ENCODE data around the gene IGF2BP2. TPM values are rescaled to one million over a fixed set of nuclear protein-coding genes. Genes with fewer than 3 reads are reported as not detected.

IGF2BP2 gene
- total and polyA plus RNA-seq, 9 of the 15 experiments (the other 6 are each of a cell fraction or from before 2014, with no cell fraction given): 3.2 to 59.6 (median 30.5) TPM

GRCh38 chr3:185758912-185759311 is 65.9 kb downstream of the IGF2BP2 start:
- no peak overlapping the region for H2AFZ ChIP-seq (ENCODE audit: low read depth, low read length)
- WGBS (ENCODE audit: insufficient coverage, low coverage, missing lambda C conversion rate): 50% methylated on average over 1 of the region's 1 CpG
- H3K4me3 ChIP-seq: no peak overlapping the region
- peak overlapping the region; percentile 9; the same call in 1 of the 2 replicates for H3K4me2 ChIP-seq (ENCODE audit: insufficient read depth, low read length)
- H4K20me1 ChIP-seq (replicated peaks; ENCODE audit: control insufficient read depth, insufficient read depth, low read length): peaks cover 16% of the 10 kb centered on the region; the same call in 1 of the 2 replicates
- H3K9me1 ChIP-seq (ENCODE audit: control insufficient read depth, insufficient read depth, low read length): no peaks in the 10 kb centered on the region
- peak overlapping the region; percentile 25; the same call in 1 of the 3 replicates for H3K27ac ChIP-seq (ENCODE audit: extremely low read depth, low read depth, low read length)
- no TSS peak for BruUV-seq (replicated peaks)
- H3K9ac ChIP-seq (ENCODE audit: insufficient read depth in 1 of 2, low read depth in 2 of 2, low read length in 2 of 2): no peak overlapping the region; a peak in 1 of 4 replicates
- H3K4me1 ChIP-seq (replicated peaks in 1 of 2; ENCODE audit: control insufficient read depth in 2 of 2, insufficient read depth in 2 of 2, low read length in 2 of 2): peaks cover 15 to 42% of the 10 kb centered on the region in 2 experiments
- H3K27me3 ChIP-seq (ENCODE audit: control insufficient read depth in 2 of 2, insufficient read depth in 2 of 2, low read length in 2 of 2): no peaks in the 10 kb centered on the region; a peak in 1 of 5 replicates
- H3K36me3 ChIP-seq (ENCODE audit: control insufficient read depth, insufficient read depth, low read length): peaks cover 20% of the 10 kb centered on the region
- TF ChIP-seq CHD1 (IDR thresholded peaks at IDR 0.05; ENCODE audit: low read length) (no peak), PRMT5 (CRISPR knock-in tag; IDR thresholded peaks at IDR 0.05) (no peak), CBFA2T2 (conservative IDR thresholded peaks at IDR 0.05) (no peak), ZNF282 (CRISPR knock-in tag; IDR thresholded peaks at IDR 0.05) (no peak), RBM22 (IDR thresholded peaks at IDR 0.05; ENCODE audit: low read depth, low read length, poor library complexity, severe bottlenecking) (no peak)
- DNase-seq (ENCODE audit: extremely low read depth in 1 of 4, low spot score in 3 of 4) (no peak), FAIRE-seq (no peak), ATAC-seq (peak; percentile 9; the same call in 2 of the 3 replicates)
- in situ Hi-C loops (cut with MboI): no loop called here
- H3K9me3 ChIP-seq (replicated peaks; ENCODE audit: control insufficient read depth, insufficient read depth, low read depth, low read length): no peaks in the 10 kb centered on the region; the same call in 1 of the 2 replicates
- ChIA-PET CTCF (ENCODE audit: low intra/inter-chr PET ratio) (no interaction called here), POLR2A (interaction anchor here (1.5 kb wide), 1 partner anchor 10 kb away, joined by 6 read pairs; no protein-coding TSS in a partner anchor)
- intact Hi-C loops (cut with micrococcal nuclease): no loop called here
- H3K79me2 ChIP-seq (ENCODE audit: control insufficient read depth, insufficient read depth, low read length): peaks cover 88% of the 10 kb centered on the region

GRCh38 chr3:185757176-185757575 is 67.7 kb downstream of the IGF2BP2 start:
- Histone ChIP-seq H3K4me2 (ENCODE audit: insufficient read depth, low read length) (no peak overlapping the region), H3K36me3 (ENCODE audit: control insufficient read depth, insufficient read depth, low read length) (peaks cover 20% of the 10 kb centered on the region), H3K9me1 (ENCODE audit: control insufficient read depth, insufficient read depth, low read length) (no peaks in the 10 kb centered on the region), H2AFZ (ENCODE audit: low read depth, low read length) (no peak overlapping the region), H3K27me3 (ENCODE audit: control insufficient read depth in 2 of 2, insufficient read depth in 2 of 2, low read length in 2 of 2) (no peaks in the 10 kb centered on the region; a peak in 1 of 5 replicates), H3K79me2 (ENCODE audit: control insufficient read depth, insufficient read depth, low read length) (peaks cover 86% of the 10 kb centered on the region), H3K4me3 (no peak overlapping the region), H3K4me1 (replicated peaks in 1 of 2; ENCODE audit: control insufficient read depth in 2 of 2, insufficient read depth in 2 of 2, low read length in 2 of 2) (peaks cover 15 to 45% of the 10 kb centered on the region in 2 experiments), H3K9me3 (replicated peaks; ENCODE audit: control insufficient read depth, insufficient read depth, low read depth, low read length) (no peaks in the 10 kb centered on the region; the same call in 1 of the 2 replicates), H3K9ac (ENCODE audit: insufficient read depth in 1 of 2, low read depth in 2 of 2, low read length in 2 of 2) (no peak overlapping the region; a peak in 1 of 4 replicates), H4K20me1 (replicated peaks; ENCODE audit: control insufficient read depth, insufficient read depth, low read length) (peaks cover 16% of the 10 kb centered on the region; the same call in 1 of the 2 replicates), H3K27ac (ENCODE audit: extremely low read depth, low read depth, low read length) (peak overlapping the region; percentile 27; the same call in 2 of the 3 replicates)
- CTCF ChIA-PET (ENCODE audit: low intra/inter-chr PET ratio): no interaction called here
- TF ChIP-seq ZNF384 (IDR thresholded peaks at IDR 0.05; ENCODE audit: low read depth, low read length): peak; percentile 46; the same call in 1 of the 2 replicates
- TF ChIP-seq PYGO2 (tag; IDR thresholded peaks at IDR 0.05): no peak
- POLR2A ChIA-PET: interaction anchor here (1.0 kb wide), 1 partner anchor 22 kb away, joined by 3 read pairs; no protein-coding TSS in a partner anchor
- intact Hi-C loops (cut with micrococcal nuclease): no loop called here
- in situ Hi-C loops (cut with MboI): no loop called here
- BruUV-seq (replicated peaks): no TSS peak
- DNase-seq (ENCODE audit: extremely low read depth in 1 of 4, low spot score in 3 of 4) (no peak), FAIRE-seq (no peak), ATAC-seq (no peak)
- WGBS (ENCODE audit: insufficient coverage, low coverage, missing lambda C conversion rate): 34% methylated on average over 2 of the region's 2 CpGs
